GM12892 (cell line): ENCODE measurements around the gene RAET1E.
"Not testable (repeated sequence)": the region's sequence is repeated elsewhere in the genome, so short reads cannot be mapped to it uniquely, and the experiment has no call there.

ENCODE experiments used
- POLR2A ChIP-seq: IDR thresholded peaks from 2 replicates; pipeline ENCODE4 v1.6.1; 2011; ENCODE audit warnings: low read depth, low read length, control low read depth
- POLR2AphosphoS5 ChIP-seq: IDR thresholded peaks from 2 replicates; pipeline ENCODE4 v1.6.1; 2011; ENCODE audit warnings: low read depth, low read length, control low read depth
- TAF1 ChIP-seq: IDR thresholded peaks from 2 replicates; pipeline ENCODE4 v1.6.1; 2011; ENCODE audit warnings: low read depth, mild to moderate bottlenecking, control low read depth, low read length, borderline replicate concordance

DNA sequence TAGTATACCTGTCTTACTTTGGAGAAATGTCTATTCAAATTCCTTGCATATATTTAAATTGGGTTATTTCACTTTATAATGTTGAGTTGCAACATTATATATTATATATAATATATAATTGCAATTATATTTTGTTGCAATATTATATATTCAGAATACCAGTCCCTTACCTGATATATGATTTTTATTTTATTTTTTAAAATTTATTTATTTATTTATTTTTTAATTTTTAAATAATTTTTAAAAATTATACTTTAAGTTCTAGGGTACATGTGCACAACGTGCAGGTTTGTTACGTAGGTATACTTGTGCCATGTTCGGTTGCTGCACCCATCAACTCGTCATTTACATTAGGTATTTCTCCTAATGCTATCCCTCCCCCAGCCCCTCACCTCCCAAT, 29.1 kb upstream of the RAET1E start:
- not testable (repeated sequence) for TF ChIP-seq POLR2A, TAF1, POLR2AphosphoS5
